ENCODE data around the gene SORCS2. TPM values are rescaled to one million over a fixed set of nuclear protein-coding genes. Genes with fewer than 3 reads are reported as not detected.

Gene SORCS2
- total and polyA plus RNA-seq, 2 of the 4 experiments (the other 2 are of a cell fraction): 0.36 to 0.62 TPM

GRCh38 chr4:7712021-7712671, 519.8 kb downstream of the SORCS2 start:
- H2BK20ac ChIP-seq (ENCODE audit: low read depth, low read length): no peak overlapping the region
- POLR2A ChIA-PET (ENCODE audit: unreplicated experiment): no interaction called here
- no peak overlapping the region for H4K91ac ChIP-seq (ENCODE audit: insufficient read depth, low read depth, low read length)
- ATAC-seq (ENCODE audit: low read depth) (no peak), DNase-seq (no peak)
- no peaks in the 10 kb centered on the region for H3K79me1 ChIP-seq (ENCODE audit: low read depth in 1 of 2, low read length in 2 of 2)
- H2AFZ ChIP-seq (replicated peaks; ENCODE audit: low read length, poor library complexity): no peak overlapping the region
- no peaks in the 10 kb centered on the region for H4K20me1 ChIP-seq (ENCODE audit: insufficient read depth, low read length)
- H3K9me1 ChIP-seq (ENCODE audit: insufficient read depth, low read length): no peaks in the 10 kb centered on the region
- H4K5ac ChIP-seq (ENCODE audit: low read depth, low read length): no peak overlapping the region
- no peaks in the 10 kb centered on the region for H3K36me3 ChIP-seq (ENCODE audit: control insufficient read depth, insufficient read depth, low read length)
- H3K27me3 ChIP-seq (ENCODE audit: control insufficient read depth, insufficient read depth, low read length): peaks cover 49% of the 10 kb centered on the region
- no peak overlapping the region for H3K14ac ChIP-seq (replicated peaks; ENCODE audit: low read depth, low read length)
- H3K9me3 ChIP-seq (ENCODE audit: control insufficient read depth, insufficient read depth, low read length): peaks cover 5% of the 10 kb centered on the region
- H3K18ac ChIP-seq (ENCODE audit: low read depth, low read length): no peak overlapping the region
- H3K4ac ChIP-seq (ENCODE audit: low read depth, low read length): no peak overlapping the region
- no peak overlapping the region for H2AK5ac ChIP-seq (ENCODE audit: low read depth, low read length)
- no peak overlapping the region for H3K4me3 ChIP-seq (ENCODE audit: insufficient read depth, low read depth, low read length)
- TF ChIP-seq NFE2L2 (IDR thresholded peaks at IDR 0.05; ENCODE audit: low read depth, low read length): no peak
- no peak for TF ChIP-seq RCOR1 (IDR thresholded peaks at IDR 0.05; ENCODE audit: insufficient replicate concordance, low read length)
- no peak overlapping the region for H2BK5ac ChIP-seq (ENCODE audit: low read depth, low read length, poor library complexity, severe bottlenecking)
- BruUV-seq (replicated peaks): no TSS peak
- no peak overlapping the region for H2BK15ac ChIP-seq (ENCODE audit: low read depth, low read length)
- no peak overlapping the region for H2BK120ac ChIP-seq (ENCODE audit: low read depth, low read length)
- dilution Hi-C loops (cut with HindIII; ENCODE audit: low sequenced_read_pairs, unreplicated experiment): no loop called here
- 90% methylated on average over 14 of the region's 19 CpGs; no CpG with 5 or more reads in 1 of the 2 experiments for WGBS, 2 experiments (ENCODE audit: extremely low coverage in 2 of 2, insufficient read length in 1 of 2)
- intact Hi-C loops (cut with micrococcal nuclease): no loop called here
- no peak overlapping the region for H4K8ac ChIP-seq (ENCODE audit: low read depth in 2 of 2, low read length in 2 of 2)
- H3K4me2 ChIP-seq (ENCODE audit: low read depth, low read length): no peak overlapping the region
- CTCF ChIA-PET: no interaction called here
- H2AK9ac ChIP-seq (replicated peaks; ENCODE audit: low read depth, low read length, poor library complexity): no peak overlapping the region
- in situ Hi-C loops (cut with MboI; ENCODE audit: low sequenced_read_pairs): no loop called here
- no peak overlapping the region for H3K23ac ChIP-seq (ENCODE audit: low read depth, low read length)
- H3K4me1 ChIP-seq (ENCODE audit: control insufficient read depth, insufficient read depth, low read length): no peaks in the 10 kb centered on the region
- no peak overlapping the region for H3K9ac ChIP-seq (ENCODE audit: low read depth, low read length)
- no peak overlapping the region for H3K27ac ChIP-seq (ENCODE audit: insufficient read depth, low read length)
- H3K56ac ChIP-seq (ENCODE audit: extremely low read depth, insufficient read depth, low read length): no peak overlapping the region
